GM21786 (cell line): ENCODE measurements around the gene OBSCN.
"Not testable (repeated sequence)": the region's sequence is repeated elsewhere in the genome, so short reads cannot be mapped to it uniquely, and the experiment has no call there.

Source experiments
- ATAC-seq: cut with Tn5 transposase; IDR thresholded peaks from one replicate; pipeline ENCODE4 v1.9.1; 2021; ENCODE audit not compliant: unreplicated experiment

Gene OBSCN

DNA sequence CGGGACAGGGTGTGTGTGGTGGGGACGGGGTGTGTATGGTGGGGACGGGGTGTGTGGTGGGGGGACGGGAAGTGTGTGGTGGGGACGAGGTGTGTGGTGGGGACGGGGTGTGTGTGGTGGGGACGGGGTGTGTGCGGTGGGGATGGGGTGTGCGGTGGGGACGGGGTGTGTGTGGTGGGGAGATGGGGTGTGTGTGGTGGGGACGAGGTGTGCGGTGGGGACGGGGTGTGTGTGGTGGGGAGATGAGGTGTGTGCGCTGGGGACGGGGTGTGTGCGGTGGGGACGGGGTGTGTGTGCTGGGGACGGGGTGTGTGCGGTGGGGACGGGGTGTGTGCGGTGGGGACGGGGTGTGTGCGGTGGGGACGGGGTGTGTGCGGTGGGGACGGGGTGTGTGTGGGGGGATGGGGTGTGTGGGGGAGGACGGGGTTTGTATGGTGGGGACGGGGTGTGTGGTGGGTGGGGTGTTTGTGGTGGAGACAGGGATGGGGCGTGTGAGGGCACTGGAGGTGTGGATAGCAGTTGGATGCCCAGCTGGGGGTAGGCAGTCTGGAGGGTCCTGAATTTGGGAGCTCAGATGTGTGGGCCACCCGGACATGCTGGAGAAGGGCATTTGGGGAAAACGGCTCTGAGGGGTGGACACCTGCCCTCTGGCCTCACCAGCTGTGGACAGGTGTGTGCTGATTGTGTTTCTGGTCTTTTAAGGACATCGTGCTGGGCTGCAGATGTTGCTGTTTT lies 25.4 kb upstream of the OBSCN start:
- ATAC-seq = no peak

GRCh38 chr1:228184152-228184551 lies 23.7 kb upstream of the OBSCN start:
- ATAC-seq = no peak

- ATAC-seq = no peak
Observed at GRCh38 chr1:228185641-228185965, 22.2 kb upstream of the OBSCN start.

DNA sequence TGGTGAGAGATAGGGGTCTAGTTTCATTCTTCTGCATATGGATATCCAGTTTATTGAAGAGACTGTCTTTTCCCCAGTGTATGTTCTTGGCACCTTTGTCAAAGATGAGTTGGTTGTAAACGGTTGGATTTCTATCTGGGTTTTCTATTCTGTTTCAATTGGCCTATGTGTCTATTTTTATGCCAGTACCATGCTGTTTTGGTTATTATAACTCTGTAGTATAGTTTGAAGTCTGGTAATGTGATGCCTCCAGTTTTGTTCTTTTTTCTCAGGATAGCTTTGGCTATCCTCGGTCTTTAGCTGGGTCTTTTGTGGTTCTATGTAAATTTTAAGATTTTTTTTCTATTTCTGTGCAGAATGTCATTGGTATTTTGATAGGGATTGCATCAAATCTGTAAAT lies 19.6 kb upstream of the OBSCN start:
- ATAC-seq = not testable (repeated sequence)

GRCh38 chr1:228190182-228190581 lies 17.7 kb upstream of the OBSCN start:
- no peak for ATAC-seq

DNA sequence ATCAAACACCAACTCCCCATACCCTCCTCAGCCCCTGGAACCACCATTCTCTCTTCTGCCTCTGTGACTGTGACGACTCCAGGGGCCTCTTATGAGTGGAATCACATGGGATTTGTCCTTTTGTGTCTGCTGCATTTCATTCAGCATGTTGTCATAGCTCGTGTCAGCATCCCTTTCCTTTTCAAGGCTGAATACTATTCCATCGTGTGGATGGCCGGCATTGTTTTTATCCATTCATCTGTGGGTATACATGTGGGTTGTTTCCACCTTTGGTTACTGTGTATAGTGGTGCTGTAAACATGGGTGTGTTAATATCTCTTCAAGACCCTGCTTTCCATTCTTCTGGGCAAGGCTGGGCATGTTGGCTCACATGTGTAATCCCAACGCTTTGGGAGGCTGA lies 17.1 kb upstream of the OBSCN start:
- ATAC-seq = no peak

DNA sequence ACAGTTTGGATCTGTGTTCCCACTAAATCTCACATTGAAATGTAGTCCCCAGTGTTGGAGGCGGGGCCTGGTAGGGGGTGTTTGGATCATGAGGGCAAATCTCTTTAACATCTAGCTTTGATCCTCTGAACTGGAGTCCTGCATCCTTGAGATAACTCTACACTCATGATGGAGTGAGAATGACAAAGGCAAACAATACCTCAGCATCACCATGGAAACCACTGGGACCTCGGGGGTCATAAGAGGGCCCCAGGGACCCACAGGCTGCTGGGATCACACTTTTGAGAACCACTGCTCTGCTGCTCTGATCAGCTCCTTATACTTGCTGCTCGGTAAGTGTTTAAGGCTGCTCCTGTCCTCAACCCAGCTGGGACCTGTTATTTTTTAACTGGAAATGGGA lies 13.4 kb upstream of the OBSCN start:
- no peak for ATAC-seq

DNA sequence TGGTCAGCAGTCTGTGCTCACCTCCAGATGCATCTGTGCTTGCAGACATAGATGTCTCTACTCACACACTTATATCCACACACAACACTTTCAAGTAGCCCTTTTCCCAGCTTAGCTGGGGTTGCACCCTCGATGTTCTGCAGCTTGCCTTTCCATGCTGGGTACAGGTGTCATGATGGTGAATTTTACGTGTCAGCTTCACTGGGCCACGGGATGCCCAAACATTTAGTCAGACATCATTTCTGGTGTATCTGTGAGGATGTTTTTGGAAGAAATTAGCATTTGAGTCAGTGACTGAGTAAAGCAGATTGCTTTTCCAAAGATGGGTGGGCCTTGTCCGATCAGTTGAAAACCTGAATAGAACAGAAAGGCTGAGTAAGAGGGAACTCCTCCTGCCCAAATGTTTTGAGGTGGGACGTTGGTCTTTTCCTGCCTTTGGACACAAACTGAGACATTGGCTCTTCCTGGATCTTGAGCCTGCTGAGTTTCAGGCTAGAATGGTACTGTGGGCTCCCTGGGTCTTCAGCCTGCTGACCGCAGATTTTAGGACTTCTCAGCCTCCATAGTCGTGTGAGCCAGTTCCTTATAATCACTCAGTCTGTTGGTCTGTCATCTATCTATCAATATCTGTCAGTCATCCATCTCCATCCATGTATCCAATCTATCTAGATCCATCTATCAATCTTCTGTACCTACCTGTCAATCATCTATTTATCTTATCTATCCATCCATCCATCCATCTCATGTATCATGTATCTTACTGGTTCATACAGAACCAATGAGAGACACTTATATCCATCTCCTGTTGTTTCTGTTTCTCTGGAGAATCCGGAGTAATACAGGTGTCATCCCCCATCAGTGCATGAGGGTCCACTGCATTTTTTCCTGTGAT lies 12.7 kb upstream of the OBSCN start:
- no peak for ATAC-seq

DNA sequence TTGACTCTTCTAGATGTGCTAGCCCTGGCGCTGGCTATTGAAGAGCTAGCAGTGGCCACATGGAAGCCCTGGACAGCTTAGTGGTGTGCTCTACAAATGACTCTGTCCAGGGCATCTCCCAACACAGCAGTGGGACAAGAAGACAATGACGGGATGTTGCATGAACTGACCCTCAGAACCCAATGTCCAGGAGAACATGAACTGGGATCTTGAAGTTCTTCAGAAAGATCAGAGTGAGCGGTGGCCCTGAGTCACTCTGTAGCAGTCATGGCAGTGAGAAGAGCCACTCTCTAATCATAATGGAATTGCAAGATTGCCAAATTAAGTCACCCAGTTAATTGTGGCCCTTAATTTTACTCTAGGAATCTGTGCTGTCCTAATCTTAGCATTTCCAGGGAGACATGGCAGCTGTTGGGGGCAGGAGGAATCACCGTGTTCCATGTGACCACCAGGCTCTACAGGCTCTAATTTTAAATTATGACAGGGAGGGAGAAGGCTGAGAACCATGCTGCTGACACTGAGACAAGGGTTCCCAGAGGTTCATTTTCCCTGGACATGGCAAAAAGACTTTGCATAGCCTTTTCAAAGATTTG lies 10.2 kb upstream of the OBSCN start:
- ATAC-seq = no peak

- no peak for ATAC-seq
Observed at GRCh38 chr1:228198977-228199590, 8.8 kb upstream of the OBSCN start.

- no peak for ATAC-seq
Observed at GRCh38 chr1:228204958-228205357, 2.9 kb upstream of the OBSCN start.

GRCh38 chr1:228205526-228206436 lies 2.1 kb upstream of the OBSCN start:
- no peak for ATAC-seq

GRCh38 chr1:228206582-228207351 lies 1.1 kb upstream of the OBSCN start:
- ATAC-seq = no peak

- no peak for ATAC-seq
Observed at GRCh38 chr1:228207381-228207810, 448 bp upstream of the OBSCN start.

DNA sequence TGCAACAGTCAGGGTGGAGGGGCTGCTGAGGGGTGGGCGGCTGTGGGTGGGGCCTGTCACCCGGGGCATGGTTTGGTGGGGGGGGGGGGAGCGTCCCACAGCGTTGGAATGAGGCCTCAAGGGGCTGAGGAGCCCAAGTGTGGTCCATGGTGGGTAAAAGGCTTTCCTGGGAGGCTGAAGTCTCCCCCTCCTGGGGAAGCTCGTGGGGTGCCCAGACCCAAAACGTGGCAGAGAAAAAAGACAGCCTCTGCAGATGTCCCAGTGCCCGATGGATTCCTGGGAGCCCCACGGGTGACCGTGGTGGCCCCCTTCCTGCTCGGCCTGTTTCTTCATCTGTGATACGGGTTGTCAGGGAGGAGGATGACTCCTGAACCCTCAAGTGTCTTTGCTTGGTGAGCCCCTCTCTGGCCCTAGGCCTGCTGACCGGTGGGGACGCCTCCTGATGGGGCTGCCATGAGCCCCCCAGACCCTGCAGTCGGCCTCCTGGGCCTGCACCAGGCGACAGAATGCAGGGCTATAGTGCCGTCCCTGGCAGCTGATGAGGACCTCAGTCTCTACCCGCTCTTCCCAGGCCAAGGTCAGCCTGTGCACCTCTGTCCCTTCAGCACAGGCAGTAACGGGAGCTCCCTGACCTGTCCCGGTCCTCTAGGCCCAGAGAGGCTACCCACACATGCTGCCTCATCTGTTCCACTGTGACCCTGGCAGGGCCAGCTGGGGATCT lies 1.1 kb downstream of the OBSCN start:
- ATAC-seq = no peak

DNA sequence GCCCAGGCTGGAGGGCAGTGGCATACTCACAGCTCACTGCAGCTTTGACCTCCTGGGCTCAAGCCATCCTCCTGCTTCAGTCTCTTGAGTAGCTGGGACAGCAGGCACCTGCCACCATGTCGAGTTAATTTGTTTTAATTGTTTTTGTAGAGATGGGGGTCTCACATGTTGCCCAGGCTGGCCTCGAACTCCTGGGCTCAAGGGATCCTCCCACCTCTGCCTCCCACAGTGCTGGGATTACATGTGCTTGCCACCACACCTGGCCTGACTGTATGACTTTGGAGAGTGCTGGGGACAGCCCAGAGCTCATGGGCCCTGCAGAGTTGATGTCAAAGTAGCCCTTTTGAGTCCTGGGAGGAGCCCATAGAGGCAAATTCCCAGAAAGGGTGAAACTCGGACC lies 1.8 kb downstream of the OBSCN start:
- no peak for ATAC-seq

DNA sequence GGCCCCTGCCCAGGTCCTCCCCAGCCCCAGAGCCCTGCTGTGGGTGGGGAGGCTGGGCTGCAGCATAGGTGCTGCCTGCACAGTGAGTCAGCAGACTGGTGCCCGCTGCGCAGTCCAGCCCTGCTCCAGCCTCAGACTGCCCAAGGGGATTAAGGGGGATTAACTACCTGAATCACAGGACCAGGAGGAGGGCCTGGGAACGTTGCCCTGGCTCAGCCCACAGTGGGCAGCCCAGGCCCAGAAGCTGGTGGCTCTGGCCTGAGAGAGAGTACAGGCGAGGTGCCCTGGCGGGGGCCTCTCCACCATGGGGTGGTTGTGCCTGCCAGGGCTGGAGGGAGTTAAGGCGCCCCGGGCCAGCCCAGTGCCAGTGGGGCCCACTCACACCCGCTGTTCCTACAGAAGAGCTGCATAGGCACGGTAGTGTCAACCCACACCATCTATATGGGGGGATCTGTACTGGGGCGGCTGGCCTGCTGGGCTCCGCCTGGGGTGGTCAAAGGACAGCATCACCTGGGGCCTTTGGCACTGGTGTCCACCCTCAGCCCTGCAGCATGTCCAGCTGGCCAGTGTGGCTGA lies 2.3 kb downstream of the OBSCN start:
- no peak for ATAC-seq

DNA sequence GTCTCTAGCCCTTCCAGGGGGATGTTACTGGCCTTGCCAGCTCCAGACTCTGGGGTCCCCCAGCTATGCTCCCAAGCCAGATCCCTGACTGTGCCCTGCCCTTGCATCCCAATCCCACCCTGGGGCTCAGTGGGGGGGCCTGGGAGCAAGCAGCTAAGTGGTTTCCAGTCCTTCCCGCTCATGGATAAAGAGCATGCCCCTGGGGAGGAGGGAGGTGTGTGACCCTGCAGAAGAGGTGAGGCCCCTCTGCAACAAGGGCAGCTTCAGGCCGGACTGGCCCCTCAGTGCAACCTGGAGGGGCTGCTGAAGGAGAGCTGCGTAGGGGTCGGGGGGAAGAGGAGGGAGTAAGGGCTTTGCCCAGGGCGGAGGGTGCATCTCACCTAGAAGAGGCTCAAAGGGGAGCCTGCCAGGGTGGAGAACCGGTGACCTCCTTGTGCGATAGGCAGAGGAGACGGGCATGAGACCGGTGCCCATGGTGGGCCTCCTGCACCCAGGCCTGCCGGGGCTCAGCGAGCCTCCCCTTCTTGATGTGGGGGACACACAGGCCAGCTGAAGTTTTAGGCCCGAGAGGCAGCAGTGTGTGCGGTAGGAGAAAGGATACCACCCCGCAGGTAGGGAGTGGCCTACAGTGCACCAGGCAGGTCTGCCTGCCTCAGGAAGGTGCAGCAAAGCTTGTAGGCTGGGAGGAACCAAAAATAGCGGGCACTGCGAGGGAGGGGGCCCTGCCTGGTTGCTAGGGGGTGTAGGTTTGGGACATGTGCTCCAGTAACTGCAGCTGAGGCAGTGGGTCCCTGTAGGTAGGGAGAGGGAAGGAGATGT lies 3.1 kb downstream of the OBSCN start:
- ATAC-seq = no peak
